IPS DF 4.7 (cell line): ENCODE data around the gene LIN28A.

Source experiments
- DNase-seq: peaks from one replicate; pipeline ENCODE4 v3.0.0-alpha.2; 2013; ENCODE audit warnings: low spot score; ENCODE audit errors: extremely low read depth

Gene LIN28A

DNA sequence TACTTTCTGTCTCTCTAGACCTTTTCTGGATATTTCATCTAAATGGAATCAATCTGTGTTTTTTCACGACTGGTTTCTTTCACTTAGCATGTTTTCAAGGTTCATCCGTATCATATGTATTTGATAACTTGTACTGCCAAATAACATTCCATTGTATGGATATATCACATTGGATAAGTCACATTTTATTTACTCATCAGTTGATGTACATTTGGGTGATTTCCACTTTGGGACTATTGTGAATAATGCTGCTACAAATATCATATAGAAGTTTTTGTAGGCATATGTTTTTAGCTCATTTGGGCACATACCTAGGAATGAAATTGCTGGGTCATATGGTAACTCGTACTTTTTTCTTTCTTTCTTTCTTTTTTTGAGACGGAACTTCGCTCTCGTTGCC, 68.4 kb downstream of the LIN28A start:
- DNase-seq, result no peak
